Panc1 (cell line): ENCODE data around the gene FBXO5. TPM values are rescaled to one million over a fixed set of nuclear protein-coding genes. Genes with fewer than 3 reads are reported as not detected.

Source experiments
- ATAC-seq: fragments of 200-7000 bp; cut with Tn5 transposase; 2 replicates; pipeline ENCODE4 v1.9.1; 2020; ENCODE audit warnings: mild to moderate bottlenecking, moderate library complexity
- BruUV-seq: library from RNA; stranded (reverse); fragments of 400-500 nt; replicated peaks from 2 replicates; lab custom pipeline; 2021; lab: Mats Ljungman, UMichigan
- CTCF ChIA-PET: fragments of 300-600 bp; sonication (Branson Sonifier 250); formaldehyde crosslinking; loops from one replicate; lab custom pipeline; 2022; ENCODE audit warnings: antibody characterized with exemption; lab: Charles Lee
- POLR2A ChIA-PET: fragments of 300-600 bp; sonication (Branson Sonifier 250); formaldehyde crosslinking; loops from one replicate; lab custom pipeline; 2022; ENCODE audit warnings: antibody characterized with exemption; lab: Charles Lee
- DNase-seq: peaks from one replicate; pipeline ENCODE4 v3.0.0-alpha.2; 2010; ENCODE audit warnings: low read depth, low spot score
- H3K27ac ChIP-seq: 2 replicates; pipeline ENCODE4 v1.5.1; 2011; ENCODE audit warnings: mild to moderate bottlenecking, low read length, inconsistent platforms
- H3K27me3 ChIP-seq: fragments of 200-500 bp; sonication (Bioruptor generic); 2 replicates; pipeline ENCODE4 v1.6.0; 2014; ENCODE audit warnings: low read length, inconsistent platforms; ENCODE audit not compliant: control insufficient read depth, insufficient read depth
- H3K36me3 ChIP-seq: fragments of 200-500 bp; sonication (Bioruptor generic); 2 replicates; pipeline ENCODE4 v1.5.1; 2014; ENCODE audit warnings: inconsistent platforms, mild to moderate bottlenecking, low read length, moderate library complexity; ENCODE audit not compliant: control insufficient read depth, insufficient read depth
- H3K4me1 ChIP-seq: 2 replicates; pipeline ENCODE4 v1.5.1; 2011; ENCODE audit warnings: inconsistent platforms, mild to moderate bottlenecking, low read length, moderate library complexity; ENCODE audit not compliant: control insufficient read depth, insufficient read depth
- H3K4me3 ChIP-seq, 2 experiments: 2 replicates each; pipeline ENCODE4 v1.5.1; 2011 to 2012; ENCODE audit warnings: low read depth in 2 of 2, low read length in 2 of 2, mild to moderate bottlenecking in 2 of 2, inconsistent platforms in 1 of 2, moderate library complexity in 1 of 2
- H3K9me3 ChIP-seq: fragments of 200-500 bp; sonication (Bioruptor generic); 2 replicates; pipeline ENCODE4 v1.5.1; 2014; ENCODE audit warnings: low read depth, mild to moderate bottlenecking, inconsistent platforms, low read length, moderate library complexity; ENCODE audit not compliant: control insufficient read depth, insufficient read depth
- CTCF ChIP-seq: fragments of 450-650 bp; IDR thresholded peaks from 2 replicates; pipeline ENCODE4 v1.5.1; 2017; ENCODE audit warnings: mild to moderate bottlenecking
- POLR2AphosphoS5 ChIP-seq: IDR thresholded peaks from 2 replicates; pipeline ENCODE4 v1.6.1; 2012; ENCODE audit warnings: mild to moderate bottlenecking, low read depth, low read length, moderate library complexity
- REST ChIP-seq, 2 experiments: IDR thresholded peaks; 2 replicates each; pipeline ENCODE4 v1.6.1; 2011 to 2012; ENCODE audit warnings: low read depth in 2 of 2, control low read depth in 1 of 2, low read length in 1 of 2, mild to moderate bottlenecking in 1 of 2, moderate library complexity in 1 of 2; ENCODE audit not compliant: insufficient read depth in 1 of 2
- SIN3A ChIP-seq: IDR thresholded peaks from 2 replicates; pipeline ENCODE4 v1.6.1; 2012; ENCODE audit warnings: low read depth, mild to moderate bottlenecking, low read length, moderate library complexity, borderline replicate concordance; ENCODE audit not compliant: insufficient read depth
- TCF7L2 ChIP-seq: IDR thresholded peaks from 2 replicates; pipeline ENCODE4 v1.6.1; 2011; ENCODE audit warnings: mild to moderate bottlenecking, low read depth, low read length, inconsistent platforms
- in situ Hi-C: cut with HindIII; loops from 2 replicates; pipeline ENCODE4 v1.10.0; 2016; ENCODE audit warnings: low sequenced_read_pairs, low pct_unique_long_range_greater_than_20kb
- intact Hi-C: fragments of 100-400 bp; cut with micrococcal nuclease; formaldehyde crosslinking; loops from one replicate; pipeline ENCODE4 v1.10.0; 2022; ENCODE audit not compliant: unreplicated experiment
- total RNA-seq: library from RNA; stranded (reverse); gene quantifications from one replicate; pipeline ENCODE4 v1.2.1, GENCODE V29; 2021; ENCODE audit not compliant: unreplicated experiment

Gene FBXO5
- total RNA-seq, 1 experiment from 2014 or later = 33.6 TPM

- Histone ChIP-seq H3K36me3 (no peaks in the 10 kb centered on the region), H3K4me1 (no peaks in the 10 kb centered on the region), H3K27me3 (0 out of 2 replicates have a peak, but pooled peaks cover 2% of the 10 kb centered on the region), H3K9me3 (no peaks in the 10 kb centered on the region), H3K4me3 (no peak overlapping the region), H3K27ac (no peak overlapping the region)
- intact Hi-C loops (no loop called here), in situ Hi-C loops (no loop called here)
- DNase-seq (no peak), ATAC-seq (no peak)
- CTCF ChIA-PET = no interaction called here
- POLR2A ChIA-PET = no interaction called here
- BruUV-seq = no TSS peak
- TF ChIP-seq REST (IDR thresholded peaks at IDR 0.05; ENCODE audit: insufficient read depth in 1 of 2, low read depth in 2 of 2, low read length in 1 of 2) (no peak), POLR2AphosphoS5 (no peak), SIN3A (no peak), CTCF (no peak; the same call in 1 of the 2 replicates), TCF7L2 (no peak)
These were observed 28.4 kb downstream of the FBXO5 start for GRCh38 chr6:152954443-152954842.

GRCh38 chr6:152952866-152953509 is 29.9 kb downstream of the FBXO5 start:
- H3K4me1 ChIP-seq = peaks cover 3% of the 10 kb centered on the region; the same call in 1 of the 2 replicates
- no peaks in the 10 kb centered on the region for H3K9me3 ChIP-seq
- H3K27me3 ChIP-seq = 0 out of 2 replicates have a peak, but pooled peaks cover 2% of the 10 kb centered on the region
- no peak overlapping the region for H3K27ac ChIP-seq
- no peak for ATAC-seq
- intact Hi-C loops (no loop called here), in situ Hi-C loops (no loop called here)
- POLR2A ChIA-PET = interaction anchor here (0.6 kb wide), 1 partner anchor 49 kb away, joined by 5 read pairs; no protein-coding TSS in a partner anchor
- H3K4me3 ChIP-seq = no peak overlapping the region
- peak; percentile 27 for DNase-seq
- TF ChIP-seq POLR2AphosphoS5 = no peak
- peak; percentile 72 for TF ChIP-seq CTCF
- H3K36me3 ChIP-seq = no peaks in the 10 kb centered on the region
- CTCF ChIA-PET = interaction anchor here (0.7 kb wide), 2 partner anchors 85 to 209 kb away, joined by 3 to 7 read pairs; no protein-coding TSS in a partner anchor
- no TSS peak for BruUV-seq
